GM19099 (cell line): ENCODE measurements around the gene PPP1R27.

Experiments
- POLR2A ChIP-seq: IDR thresholded peaks from 3 replicates; pipeline ENCODE4 v1.6.1; 2011; ENCODE audit warnings: low read depth; ENCODE audit not compliant: insufficient read length; ENCODE audit errors: extremely low read depth

PPP1R27 gene

DNA sequence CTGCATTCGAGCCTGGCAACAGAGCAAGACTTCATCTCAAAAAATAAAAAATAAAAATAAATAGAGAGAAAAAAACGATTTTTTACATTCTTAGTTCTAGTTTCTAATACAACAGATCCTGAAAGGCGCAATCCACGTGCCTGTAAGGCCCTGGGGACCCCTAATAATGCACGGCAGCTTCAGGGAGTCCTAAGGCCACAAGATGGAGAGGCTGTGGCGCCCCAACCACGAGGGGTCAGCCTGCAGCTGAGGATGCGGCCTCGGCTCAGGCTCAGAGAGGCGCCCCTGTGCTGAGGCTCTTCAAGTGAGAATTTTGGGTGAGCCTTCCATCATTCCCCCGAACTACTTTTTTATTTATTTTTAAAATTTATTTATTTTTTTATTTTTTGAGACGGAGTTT is 14.6 kb upstream of the PPP1R27 start:
- TF ChIP-seq POLR2A = no peak

DNA sequence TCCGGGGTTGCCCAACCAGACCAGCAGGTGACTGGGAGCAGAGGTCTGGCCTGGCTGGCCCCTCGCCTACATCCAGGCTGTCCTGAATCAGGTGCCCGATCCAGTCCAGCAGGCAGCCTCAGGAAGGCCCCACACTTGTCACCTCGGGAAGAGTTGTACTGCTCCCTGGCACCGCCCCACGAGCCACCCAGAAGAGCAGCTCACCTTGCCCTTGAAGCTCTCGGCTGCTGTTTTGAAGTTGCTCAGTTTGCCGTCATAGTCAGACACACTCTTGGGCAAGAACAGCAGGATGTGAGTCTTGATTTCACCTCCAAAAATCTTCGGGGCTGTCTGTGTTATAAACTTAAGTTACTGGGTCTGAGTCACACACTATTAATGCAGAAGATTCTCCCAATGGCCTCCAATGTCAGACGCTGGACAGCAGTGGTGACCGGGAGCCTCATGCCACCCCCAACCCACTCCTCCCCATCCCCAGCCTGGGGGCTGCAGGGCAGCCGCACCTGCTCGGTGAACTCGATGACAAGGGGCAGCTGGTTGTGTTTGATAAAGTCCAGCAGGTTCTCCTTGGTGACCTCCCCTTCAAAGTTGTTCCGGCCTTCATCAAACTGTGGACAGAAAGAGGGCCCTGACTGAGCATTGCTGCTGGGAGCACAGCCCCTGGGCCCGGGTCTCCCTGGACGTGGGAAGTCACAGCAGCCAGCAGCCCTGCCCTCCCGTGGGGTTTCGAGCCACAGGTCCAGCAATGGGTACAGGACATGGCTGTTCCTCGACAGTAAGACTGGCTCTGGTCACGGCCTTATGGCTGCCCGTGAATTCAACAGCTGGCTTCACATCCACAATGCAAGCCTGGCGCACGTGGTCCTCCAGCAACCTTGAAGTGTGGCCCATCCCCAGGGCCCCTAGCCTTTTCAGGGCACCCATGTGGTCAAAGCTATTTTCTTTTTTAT is 12.2 kb upstream of the PPP1R27 start:
- no peak for TF ChIP-seq POLR2A

DNA sequence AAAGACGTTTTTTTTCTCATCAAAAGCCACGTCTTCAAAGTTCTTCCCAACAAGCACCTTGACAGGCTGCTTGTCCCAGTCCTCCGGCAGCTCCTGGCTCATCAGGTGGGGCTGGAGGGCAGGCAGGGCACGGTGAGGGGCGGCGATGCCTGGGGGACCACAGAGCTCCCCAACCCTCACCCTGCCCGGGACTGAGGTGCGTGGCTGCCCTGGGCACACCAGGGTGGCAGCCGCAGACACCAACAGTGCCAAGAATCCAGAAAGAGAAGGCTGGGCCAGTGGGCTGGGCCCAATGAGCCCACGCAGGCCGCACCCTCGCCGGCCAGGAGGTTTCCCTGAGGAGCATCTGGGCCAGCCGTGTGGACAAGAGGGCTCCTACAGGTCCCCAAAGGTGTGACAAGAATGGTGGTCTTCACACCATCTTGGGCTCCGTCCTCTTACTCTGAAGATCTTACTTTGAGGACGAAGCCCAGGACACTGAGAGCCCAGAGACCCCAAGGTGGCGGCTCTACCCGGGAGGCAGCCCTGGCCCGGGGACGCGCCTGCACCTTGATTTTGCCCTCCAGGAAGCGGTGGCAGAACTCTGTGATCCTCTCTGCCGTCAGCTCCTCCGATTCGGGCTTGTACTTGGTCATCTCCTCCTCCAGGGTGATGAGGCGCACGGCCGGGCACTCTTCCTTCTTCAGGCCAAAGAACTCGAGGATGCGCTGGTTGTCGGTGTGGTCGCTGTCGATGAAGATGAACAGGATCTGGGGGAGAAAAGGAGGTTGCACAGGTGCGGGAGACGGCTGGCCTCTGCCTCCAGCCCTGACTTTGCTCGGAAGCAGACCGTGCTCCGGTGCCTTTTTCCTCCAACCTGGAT is 11.3 kb upstream of the PPP1R27 start:
- TF ChIP-seq POLR2A = no peak

DNA sequence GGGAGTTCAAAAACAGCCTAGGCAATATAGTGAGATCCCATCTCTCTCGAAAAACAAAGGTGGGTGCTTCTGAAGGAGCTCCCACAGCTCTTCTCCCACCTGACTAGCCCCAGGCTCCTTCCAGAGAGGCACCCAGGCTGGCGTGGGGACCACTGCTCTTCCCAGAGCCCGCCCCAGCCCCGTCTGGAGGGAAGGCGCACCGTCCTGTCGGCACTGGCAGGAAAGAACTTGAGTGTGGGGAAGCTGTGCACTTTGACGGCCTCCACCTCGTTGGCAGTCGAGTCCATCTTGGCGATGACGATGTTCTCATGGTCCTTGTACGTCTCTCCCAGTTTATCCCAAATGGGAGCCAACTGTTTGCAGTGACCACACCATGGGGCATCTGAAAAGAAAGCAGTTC is 10.5 kb upstream of the PPP1R27 start:
- no peak for TF ChIP-seq POLR2A

DNA sequence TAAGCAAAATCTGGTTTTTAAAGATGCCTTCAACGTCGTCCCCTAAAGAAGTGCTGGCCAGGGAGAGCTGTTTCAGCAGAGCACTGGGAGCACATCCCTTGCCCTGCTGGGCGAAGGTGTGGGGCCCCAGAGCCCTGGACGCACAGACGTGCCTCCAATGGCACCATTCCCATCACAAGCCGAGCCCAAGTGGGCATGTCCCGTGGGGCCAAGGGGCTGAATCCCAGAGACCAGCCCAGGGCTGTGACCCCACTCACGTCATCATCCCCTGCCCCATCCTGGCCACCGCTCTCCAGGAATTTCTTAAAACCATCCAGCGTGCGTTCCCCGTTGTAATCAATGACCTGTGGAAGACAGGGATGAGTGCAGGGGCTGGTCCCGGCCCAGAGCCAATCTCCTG is 10.0 kb upstream of the PPP1R27 start:
- TF ChIP-seq POLR2A = no peak

DNA sequence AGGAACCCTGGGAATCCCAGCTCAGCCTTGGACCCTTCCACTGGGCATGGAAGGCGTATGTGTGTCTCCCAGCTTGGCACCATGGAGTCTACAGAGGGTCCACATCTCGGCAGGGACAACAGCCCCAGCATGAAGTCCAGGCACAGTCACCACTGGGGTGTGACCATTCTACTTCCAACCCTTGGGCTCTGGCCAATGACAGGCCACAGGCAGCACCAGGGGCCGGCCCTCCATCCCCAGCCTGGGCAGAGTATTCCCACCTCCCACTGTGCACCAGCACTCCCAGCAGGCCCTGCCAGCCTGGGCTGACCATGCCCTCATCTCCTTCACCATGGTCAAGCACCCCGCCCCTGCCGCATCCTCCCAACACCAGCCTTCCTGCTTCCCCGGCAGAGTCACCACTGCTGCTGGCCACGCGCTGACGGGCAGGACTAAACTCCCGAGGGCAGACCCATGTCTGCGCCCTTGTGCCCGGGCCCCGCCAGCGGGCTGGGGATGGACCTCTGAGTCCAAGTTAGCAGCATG is 9.5 kb upstream of the PPP1R27 start:
- no peak for TF ChIP-seq POLR2A

DNA sequence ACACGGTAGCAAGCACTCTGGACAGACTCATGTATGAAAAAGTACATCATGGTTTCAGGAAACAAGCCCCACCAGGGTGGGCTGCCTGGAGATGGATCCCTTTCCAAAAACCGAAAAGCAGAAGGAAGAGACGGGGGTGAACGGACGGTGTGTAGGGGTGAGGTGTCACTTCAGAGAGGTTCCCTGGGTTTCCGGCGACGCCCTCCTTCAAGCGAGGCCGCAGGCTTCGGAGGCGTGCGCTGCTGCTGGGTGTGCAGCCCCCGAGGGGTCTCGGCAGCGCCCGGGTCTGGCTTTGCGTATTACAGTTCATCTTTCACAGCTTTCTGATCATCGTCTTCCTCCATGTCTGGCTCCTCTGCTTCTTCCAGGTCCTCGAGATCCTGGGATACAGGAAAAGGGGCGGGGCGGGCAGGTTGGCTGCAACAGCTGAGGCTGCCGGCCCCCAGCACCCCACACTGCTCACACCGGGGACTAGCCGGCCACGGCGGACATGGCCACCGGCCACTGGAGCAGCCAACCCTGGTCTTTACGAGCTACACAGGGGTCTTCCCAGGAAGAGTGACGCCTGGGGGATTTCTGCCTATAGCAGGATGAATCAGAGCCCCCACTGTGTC is 9.0 kb upstream of the PPP1R27 start:
- no peak for TF ChIP-seq POLR2A

DNA sequence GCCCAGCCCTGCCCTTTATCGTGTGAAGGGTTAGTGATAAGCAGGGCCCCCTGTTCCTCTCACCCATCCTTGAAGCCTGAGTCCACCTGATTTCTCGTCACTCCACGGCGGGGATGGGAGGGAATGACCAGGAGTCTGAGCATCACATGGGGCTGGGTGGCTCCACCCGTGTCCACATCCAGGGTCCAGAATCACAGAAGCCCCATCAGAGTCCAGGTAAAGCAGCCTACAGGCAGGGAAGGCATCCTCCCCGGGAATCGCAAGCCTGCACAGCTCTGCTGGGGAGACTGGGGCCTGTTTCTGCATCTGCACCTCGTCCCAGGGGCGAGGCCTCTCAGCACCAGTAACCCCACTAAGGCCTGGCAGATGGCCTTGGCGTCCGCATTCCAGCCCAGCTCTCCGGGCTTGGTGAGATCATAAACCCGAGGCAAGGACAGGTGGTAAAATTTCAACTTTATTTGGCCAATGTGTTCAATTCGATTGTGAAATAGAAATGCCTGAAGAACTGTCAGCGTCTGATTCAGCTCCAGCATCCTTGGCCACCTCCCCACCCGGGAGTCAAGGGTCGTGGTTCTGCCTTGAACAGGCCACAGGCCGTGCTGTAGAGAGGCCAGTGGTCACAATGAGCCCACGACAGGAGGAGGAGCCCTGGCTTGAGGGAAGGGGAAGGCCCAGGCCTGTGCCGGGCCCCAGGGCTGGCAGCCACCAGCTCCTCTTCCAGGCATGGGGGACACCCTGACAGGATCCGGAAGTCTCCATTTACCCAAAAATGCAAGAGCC is 8.1 kb upstream of the PPP1R27 start:
- TF ChIP-seq POLR2A = no peak

DNA sequence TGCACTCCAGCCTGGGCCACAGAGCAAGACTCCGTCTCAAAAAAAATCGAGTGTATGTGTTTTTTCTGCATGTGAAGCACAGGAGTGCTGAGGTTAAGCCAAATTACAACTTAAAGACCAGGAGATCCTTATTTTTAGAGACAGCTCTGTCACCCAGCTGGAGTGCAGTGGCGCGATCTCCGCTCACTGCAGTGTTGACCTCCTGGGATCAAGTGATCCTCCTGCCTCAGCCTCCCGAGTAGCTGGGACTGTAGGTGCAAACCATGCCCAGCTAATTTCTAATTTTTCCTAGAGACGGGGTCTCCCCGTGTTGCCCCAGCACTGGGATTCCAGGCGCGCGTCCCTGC is 7.5 kb upstream of the PPP1R27 start:
- no peak for TF ChIP-seq POLR2A

DNA sequence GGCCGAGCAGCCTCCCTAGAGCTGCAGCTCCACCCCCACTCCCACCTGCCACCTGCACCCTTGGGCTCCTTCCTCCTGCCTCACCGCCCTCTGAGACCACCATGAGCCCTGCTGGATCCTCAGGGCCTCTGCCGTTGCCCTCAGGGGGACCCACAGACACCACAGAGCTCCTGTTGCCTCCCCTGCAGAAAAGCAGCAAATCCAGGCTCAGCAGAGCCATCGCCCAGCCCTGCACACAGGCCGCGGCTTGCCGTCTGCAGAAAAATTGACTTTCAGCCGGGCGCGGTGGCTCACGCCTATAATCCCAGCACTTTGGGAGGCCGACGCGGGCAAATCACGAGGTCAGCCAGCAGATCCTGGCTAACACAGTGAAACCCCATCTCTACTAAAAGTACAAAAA is 7.0 kb upstream of the PPP1R27 start:
- no peak for TF ChIP-seq POLR2A

DNA sequence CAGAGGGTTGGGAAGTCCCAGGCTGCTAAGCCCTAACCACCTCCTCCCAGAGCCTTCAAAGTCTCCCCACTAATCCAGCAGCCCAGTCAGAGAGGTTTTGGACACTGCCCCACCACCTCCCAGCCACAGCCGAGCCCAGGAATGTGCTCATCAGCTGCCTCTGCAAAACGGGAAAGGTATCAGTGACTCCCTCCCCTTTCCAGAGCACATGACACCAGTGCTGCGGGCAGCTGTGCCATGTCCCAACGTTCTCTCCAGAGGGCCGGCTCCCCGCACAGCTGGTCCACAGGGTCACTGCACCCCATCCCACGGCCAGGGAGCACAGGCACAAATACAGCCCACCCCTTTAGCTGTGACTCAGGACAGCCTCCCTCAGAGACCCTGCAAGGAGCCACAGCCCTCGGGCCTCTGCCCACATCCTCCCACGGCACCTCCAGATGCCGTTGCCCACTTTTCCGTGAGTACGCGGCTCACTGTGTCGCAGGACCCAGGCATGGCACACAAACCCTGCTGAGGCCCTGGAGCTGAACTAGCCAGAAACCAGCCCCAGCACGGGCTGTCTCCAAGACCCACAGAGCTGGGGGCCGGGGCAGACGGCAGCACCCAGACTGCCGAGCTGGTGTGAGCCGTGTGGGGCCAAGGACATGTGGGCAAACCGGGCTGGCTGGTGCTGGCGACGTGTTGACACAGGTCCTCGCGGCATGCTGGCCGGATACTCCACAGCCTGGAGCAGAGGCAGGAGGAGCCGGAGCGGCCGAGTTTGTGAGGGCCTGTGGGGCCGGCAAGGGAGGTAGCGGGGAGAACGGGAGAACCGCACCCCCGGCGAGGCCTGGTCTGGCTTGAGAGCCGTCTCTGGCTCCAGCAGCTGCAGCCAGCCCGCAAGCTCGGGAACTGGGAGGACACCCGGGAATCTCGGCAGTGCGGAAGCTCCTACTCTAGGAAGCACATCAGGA is 6.3 kb upstream of the PPP1R27 start:
- TF ChIP-seq POLR2A = no peak

DNA sequence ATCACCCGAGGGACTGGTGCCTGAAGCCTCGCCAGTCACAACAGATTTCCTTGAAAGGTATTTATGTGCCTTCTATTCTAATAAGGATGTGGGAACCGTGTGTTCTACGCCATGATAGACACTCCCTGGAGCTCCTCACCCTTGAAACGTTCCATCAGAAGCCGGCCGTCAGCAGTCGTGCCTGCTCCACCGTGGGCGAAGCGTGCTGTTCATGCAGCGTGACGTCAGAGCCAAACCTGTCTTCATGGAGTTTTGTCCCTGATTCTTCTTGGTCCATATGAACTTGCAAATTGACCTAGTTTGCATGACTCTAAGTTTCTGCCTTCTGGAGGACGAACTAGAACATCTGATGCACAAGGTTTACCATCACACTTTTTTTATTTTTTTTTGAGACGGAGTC is 4.5 kb upstream of the PPP1R27 start:
- no peak for TF ChIP-seq POLR2A

DNA sequence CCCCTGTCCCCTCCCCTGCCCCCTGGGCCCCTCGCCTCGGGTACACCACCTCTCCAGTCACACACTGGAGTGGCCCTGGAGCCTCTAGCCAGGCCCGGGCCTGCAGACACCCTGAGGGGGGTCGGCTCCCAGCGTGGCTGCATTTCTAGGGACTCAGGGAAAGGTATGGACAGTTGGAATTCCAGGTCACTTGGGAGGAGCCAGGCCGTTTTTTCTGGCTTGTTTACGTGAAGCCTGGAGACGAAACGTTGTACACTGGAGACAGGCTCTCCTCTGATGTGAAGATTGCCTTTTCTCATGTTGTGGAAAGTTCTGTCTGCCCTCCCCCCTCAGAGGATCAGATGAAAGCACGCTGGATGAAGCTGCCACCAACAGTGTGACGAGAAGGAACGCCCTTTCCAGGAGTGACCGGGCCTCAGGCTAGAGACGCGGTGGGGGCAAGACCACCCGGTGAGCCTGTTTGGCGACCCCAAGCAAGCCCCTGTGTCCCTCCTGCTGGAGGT is 4.0 kb upstream of the PPP1R27 start:
- TF ChIP-seq POLR2A = no peak
